ENCODE data around the gene LILRA6. TPM values are rescaled to one million over a fixed set of nuclear protein-coding genes. Genes with fewer than 3 reads are reported as not detected.

Gene LILRA6
- total and polyA plus RNA-seq, 8 donors: 0.53 to 51.5 (median 0.74) TPM

GRCh38 chr19:54191811-54192453 is 50.7 kb downstream of the LILRA6 start:
- peak in 1 of 4 donors; percentile 81 for DNase-seq
- H3K27me3 ChIP-seq: no peaks in the 10 kb centered on the region
- H3K27ac ChIP-seq: peak overlapping the region; percentile 99
- ATAC-seq: no peak
- intact Hi-C loops (cut with DNase I): no loop called here
- peaks cover 0 to 33% of the 10 kb centered on the region in 2 donors for H3K36me3 ChIP-seq
- no peak for TF ChIP-seq CTCF (IDR thresholded peaks at IDR 0.05)
- H3K4me1 ChIP-seq: peaks cover 11 to 37% of the 10 kb centered on the region in 2 donors
- H3K4me3 ChIP-seq: peak overlapping the region; percentile 68 to 95
- no peaks in the 10 kb centered on the region for H3K9me3 ChIP-seq

- intact Hi-C loops (cut with DNase I): no loop called here
- peak within 1 kb of the TSS; percentile 99 for H3K27ac ChIP-seq
- H3K27me3 ChIP-seq: no peaks in the 10 kb centered on the region
- no peak for TF ChIP-seq CTCF (IDR thresholded peaks at IDR 0.05)
- peak; percentile 56 for ATAC-seq
- H3K4me3 ChIP-seq: peak within 1 kb of the TSS; percentile 68 to 95
- H3K36me3 ChIP-seq: peaks cover 0 to 40% of the 10 kb centered on the region in 2 donors
- peak in 3 of 4 donors; percentile 91 to 97 (median 94) for DNase-seq
- peaks cover 11 to 38% of the 10 kb centered on the region in 2 donors for H3K4me1 ChIP-seq
- no peaks in the 10 kb centered on the region for H3K9me3 ChIP-seq
Measured at GRCh38 chr19:54191011-54191810, 51.4 kb downstream of the LILRA6 start, which contains the start of gene TSEN34. Gene TSEN34, plus strand, starts transcription at chr19:54191308. Its CDS starts 57 bp downstream, at chr19:54191365.

- no peak for TF ChIP-seq CTCF (IDR thresholded peaks at IDR 0.05)
- Histone ChIP-seq H3K27ac (peak overlapping the region; percentile 99), H3K36me3 (peaks cover 0 to 46% of the 10 kb centered on the region in 2 donors), H3K9me3 (no peaks in the 10 kb centered on the region), H3K27me3 (no peaks in the 10 kb centered on the region), H3K4me1 (peaks cover 11 to 38% of the 10 kb centered on the region in 2 donors), H3K4me3 (peak overlapping the region; percentile 68 to 95)
- DNase-seq (peak; percentile 99 to 100 (median 100)), ATAC-seq (peak; percentile 76)
- intact Hi-C loops (cut with DNase I): no loop called here
Measured at GRCh38 chr19:54190503-54191010, 52.0 kb downstream of the LILRA6 start.

GRCh38 chr19:54189735-54190502 is 52.7 kb downstream of the LILRA6 start:
- Histone ChIP-seq H3K4me1 (peaks cover 11 to 38% of the 10 kb centered on the region in 2 donors), H3K36me3 (peaks cover 0 to 45% of the 10 kb centered on the region in 2 donors), H3K9me3 (no peaks in the 10 kb centered on the region), H3K4me3 (peak overlapping the region; percentile 68 to 95), H3K27ac (peak overlapping the region; percentile 99), H3K27me3 (no peaks in the 10 kb centered on the region)
- DNase-seq (peak; percentile 99 to 100 (median 100)), ATAC-seq (peak; percentile 75)
- intact Hi-C loops (cut with DNase I): no loop called here
- no peak for TF ChIP-seq CTCF (IDR thresholded peaks at IDR 0.05)
